D341Med (cell line): ENCODE results near the gene CLN5.

Source experiments
- DNase-seq: peaks from one replicate; pipeline ENCODE4 v3.0.0; 2012; ENCODE audit warnings: low spot score

CLN5 gene

DNA sequence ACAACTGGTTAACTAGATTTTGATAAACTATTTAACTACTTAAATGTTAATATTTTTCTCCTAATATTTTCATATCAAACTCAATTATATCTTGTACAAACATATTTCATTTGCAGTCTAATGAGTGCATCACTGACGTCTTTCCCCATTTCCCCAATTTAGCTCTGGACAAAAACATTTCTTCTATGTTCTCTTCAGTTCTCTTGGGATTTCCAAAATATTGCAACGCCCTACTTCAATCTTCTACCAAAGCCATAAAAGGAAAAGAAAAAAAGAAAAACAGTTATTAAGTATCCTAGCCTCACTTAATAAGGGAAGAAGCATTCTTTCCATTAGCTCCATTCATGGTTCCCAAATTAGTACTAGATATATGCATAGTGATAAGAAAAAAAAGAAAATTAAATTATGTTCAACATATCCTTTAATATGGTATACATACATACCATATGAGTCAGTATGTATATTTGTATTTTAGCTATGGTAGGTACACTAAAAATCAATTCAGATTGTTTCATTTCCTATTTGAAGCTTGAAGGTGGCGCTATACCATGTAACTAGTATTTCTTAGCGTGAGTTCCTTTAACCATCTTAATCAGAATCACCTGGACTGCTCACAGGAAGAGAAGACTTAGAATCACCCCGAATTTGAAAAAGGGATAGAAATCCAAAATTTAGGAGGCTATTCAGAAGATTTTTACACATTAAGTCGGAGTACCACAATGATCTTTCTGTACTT lies 25.2 kb downstream of the CLN5 start:
- no peak for DNase-seq

DNA sequence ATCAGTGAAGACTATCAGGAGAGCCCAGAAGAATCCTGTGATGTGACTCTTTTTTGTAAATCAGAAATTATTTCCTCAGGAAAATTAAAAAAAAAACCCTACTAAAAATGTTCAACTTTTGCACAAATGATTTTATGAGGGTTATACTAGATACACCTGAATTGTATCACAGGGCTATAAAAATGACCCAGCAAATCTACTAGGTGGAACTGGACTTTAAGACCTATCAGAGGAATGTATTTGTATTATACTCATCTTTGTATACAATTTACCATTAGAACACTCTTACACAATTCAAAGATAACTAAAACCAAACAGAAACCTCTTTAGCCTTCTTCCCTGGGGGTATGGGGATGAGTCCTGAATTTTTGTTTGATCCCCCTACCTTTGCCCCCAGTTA lies 27.9 kb downstream of the CLN5 start:
- no peak for DNase-seq

DNA sequence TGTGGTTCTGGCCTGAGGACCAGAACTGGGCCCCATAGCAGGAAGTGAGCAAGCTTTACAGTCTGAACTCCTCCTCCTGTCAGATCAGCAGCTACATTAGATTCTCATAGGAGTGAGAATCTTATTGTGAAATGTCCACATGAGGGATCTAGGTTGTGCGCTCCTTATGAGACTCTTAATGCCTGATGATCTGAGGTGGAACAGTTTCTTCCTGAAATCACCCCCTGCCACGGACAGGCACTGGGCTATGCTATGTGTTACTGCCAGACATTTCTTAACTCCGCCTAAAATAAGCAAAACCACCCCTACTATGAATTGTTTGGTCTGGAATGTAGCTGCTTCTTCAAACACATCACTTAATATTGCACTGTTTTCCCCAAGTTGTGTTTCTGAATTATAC lies 30.5 kb downstream of the CLN5 start:
- no peak for DNase-seq

DNA sequence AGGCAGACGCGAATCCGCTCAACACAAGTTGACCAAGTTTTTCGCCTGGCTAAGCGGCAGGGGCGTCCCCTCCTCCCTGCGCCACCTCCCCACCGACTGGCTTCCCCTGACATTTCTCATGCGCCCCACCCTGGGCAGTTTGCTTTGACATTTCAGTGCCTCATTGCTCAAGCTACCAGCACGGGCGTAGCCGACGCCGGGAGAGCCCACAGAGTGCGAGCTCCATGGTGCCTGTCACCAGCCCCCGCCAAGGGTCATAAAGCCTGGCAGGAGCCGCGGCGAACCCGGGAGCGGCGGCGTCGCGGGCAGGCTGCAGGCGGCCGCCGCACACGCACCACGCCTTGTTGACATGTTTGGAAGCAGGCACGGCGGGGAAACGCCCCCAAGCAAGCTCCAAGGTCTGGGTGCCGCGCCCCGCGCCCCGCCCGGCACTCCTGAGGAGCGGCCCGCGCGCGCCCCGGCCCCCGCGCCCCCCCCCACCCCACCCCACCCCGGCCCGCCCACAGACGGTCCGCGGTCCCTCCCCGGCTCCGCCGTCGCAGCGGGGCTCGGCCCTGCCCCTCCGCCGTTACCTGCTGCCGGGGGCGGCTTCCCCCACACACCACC lies 34.5 kb downstream of the CLN5 start:
- peak; percentile 87 for DNase-seq

DNA sequence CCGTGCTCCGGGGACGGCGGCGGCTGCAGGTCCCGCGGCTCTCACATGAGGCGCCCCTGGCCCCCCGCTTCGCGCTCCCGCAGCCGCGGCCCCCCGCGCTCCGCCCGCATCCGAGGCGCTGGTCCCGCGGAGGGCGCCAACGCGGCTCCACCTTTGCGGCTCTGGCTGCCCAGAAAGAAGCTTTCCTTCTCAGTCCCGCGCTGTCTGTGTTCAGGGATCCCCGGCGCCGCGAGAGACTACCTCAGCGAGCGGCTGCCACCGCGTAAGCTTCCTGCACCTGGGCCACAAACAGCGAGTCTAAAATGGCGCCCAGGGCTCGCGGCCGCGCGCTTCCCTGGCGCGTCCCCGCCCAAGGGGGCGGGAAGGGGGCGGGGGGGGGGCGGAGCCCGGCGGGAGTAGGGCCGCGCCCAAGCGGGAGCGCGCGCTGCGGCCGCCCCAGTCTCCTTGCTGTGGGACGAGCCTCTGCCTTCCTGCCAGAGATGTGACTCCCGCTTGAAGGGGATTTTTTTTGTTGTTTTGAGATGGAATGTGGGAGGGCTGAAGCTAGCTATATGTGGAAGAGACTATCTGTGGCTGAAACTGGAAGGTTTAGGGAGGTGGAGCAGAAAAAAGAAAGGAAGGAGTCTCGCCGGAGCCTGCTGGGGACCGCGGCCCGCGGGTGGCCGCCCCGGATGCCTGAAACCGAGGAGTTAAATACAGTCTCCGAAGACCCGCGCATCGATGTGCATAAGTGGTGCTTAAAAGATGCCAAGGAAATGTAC lies 35.2 kb downstream of the CLN5 start, which contains the start of gene FBXL3:
FBXL3 (minus strand) TSS at position 299 of the 761 bp plus-strand sequence. CDS start 5,299 bp downstream, outside the sequence.
- DNase-seq, result peak; percentile 97

DNA sequence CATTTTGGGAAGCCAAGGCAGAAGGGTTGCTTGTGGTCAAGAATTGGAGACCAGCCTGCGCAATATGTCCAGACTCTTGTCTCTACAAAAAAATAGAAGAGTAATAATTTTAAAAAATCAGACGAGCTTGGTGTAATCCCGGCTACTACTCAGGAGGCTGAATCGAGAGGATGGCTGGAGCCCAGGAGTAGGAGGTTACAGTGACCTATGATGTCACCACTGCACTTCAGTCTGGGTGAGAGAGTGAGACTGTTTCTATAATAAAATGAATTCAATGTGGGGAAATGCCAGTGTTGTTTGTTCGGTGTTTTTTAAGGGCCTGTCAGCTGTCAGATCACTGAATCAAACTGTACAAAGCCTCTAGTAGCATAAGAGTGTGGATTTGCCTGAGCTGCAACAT lies 36.3 kb downstream of the CLN5 start:
- no peak for DNase-seq

DNA sequence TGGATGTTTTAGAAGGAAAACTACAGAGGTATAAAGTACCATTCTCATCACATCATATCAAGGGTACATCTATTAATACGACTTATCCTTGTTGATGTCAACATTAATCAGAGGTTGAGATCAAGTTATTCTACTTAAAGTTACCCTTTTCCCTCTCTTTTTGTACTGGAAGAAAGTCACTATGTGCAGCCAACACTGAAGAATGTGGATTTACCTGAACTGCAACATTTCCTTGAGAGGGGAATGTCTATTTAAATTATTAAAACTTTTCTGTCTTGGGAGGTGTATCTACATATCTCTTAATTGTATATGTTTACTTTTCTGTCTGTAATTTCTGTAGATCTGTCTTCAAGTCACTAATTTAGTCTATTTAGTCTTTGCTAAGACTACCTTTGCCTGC lies 37.6 kb downstream of the CLN5 start:
- DNase-seq, result no peak

DNA sequence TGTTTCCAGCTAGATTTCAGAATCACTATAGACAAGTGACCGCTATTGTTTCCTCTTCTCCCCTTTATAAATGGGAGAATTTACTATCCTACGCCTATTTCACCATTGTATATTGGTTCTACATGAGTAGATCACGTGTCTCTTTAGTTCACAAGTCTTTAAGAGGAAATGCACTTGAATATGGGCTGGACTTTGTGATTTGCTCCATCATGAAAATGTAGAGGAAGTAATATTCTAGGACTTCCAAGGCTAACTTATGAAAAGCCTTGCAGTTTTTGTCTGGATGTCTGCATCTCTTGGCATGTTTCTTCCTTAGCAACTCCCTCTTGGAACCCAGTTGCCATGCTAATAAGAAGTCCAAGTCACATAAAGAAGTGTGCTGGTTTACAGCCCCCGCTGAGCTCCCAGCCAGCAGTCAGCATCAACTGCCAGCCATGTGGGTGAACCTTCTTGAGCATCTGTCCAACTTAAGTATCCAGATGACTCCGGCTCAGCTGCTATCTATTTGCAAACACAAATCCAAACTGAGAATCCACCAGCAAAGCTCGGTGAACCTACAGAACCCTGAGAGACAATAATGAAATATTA lies 39.9 kb downstream of the CLN5 start:
- no peak for DNase-seq

DNA sequence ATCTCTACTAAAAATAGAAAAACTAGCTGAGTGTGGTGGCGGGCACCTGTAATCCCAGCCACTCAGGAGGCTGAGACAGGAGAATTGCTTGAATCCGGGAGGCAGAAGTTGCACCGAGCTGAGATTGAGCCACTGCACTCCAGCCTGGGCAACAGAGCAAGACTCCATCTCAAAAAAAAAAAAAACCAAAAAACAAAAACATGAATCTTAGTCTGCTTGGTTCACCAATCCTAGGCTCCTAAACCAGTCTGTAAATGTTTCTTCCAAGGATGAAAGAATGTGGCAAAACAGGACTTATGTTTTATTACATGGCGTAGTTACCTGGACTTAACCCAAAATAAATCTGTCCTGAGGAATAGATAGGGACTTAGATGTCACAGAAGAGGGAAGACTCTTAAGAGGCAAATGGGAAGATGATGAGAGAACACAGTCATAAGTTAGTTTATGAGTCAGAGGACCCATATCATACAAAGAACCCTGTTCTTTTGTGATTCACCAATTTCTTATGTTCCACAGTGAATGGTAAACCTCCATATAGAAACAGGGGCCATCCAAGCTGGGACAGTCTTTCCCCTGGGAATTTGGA lies 41.9 kb downstream of the CLN5 start:
- DNase-seq, result no peak

DNA sequence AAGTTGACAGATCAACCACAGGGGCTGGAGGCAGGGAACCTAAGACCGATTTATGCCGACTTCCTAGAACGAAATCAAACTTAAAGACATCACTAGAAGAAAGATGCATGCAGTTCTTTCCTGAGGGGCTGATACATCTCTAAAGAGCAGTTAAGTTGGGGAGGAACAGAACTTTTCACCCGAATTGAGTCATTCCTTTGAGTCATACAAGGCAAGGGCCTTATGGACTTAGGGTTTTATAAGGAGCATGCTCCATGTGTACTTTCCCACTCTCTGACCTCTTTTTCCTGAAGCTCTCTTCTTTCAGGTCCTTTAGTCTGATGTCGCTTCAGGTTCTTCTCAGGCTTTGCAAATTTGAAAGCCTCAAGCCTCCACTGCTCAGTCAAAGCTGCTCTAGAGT lies 43.0 kb downstream of the CLN5 start:
- DNase-seq, result no peak

DNA sequence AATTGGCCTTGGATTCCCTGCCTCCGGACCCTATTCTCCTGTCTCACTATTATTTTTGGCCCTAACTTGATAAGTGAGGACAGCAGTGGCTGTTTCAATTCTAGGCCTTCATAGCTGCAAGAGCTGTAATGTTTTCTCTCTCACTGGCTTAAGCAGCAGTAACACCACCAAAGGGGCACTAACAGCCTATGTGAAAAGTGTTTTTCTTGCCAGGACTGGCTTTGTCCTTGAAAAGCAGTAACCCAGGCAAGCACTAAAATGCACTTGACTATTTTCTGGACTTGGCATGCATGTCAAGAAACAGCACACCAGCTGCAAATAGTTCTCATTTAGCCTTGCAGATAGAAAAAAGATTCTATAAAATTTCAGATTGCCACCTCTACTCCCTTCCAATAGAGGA lies 44.4 kb downstream of the CLN5 start:
- DNase-seq, result no peak

DNA sequence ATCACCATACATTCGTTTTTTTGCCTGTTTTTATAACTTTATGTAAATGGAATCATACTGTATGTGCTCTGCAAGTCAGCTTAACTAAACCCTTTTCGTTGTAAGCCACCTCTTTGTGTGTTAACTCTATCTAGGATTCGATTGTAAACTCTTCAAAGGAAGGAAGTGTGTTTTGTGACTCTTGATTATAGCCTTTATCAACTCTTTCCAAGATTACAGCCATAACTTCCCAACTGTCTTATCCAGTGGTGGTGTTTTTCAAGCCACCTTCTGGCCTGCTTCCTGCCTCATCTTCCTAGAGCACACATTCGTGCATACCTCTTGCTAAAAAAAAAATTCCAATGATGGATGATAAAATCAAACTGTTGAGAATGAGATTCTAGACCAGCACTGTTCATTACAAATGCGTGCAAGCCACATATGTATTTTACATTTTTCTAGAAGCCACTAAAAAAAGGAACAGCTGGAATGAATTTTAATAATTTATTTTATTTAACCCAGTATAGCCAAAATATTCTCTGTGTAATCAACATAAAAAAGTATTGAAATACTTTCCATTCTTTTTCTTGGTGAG lies 47.1 kb downstream of the CLN5 start:
- no peak for DNase-seq

DNA sequence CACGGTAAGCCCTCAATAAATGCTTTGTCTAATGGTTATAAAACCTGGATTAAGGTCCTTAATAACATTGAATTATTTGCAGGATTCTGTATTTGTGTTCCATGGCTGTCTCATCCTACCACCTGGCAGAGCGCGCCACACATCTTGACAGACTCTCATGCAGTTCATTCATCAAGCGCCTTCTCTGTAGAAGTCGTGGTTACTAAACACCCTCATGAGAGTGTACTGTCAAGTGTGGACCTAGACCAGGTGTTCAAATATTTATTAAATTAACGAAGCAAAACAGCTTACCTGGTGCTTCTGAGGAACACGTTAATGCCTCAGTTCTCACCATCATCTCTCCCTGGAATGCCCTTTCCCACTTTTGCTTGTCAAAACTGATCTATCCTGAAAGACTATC lies 48.2 kb downstream of the CLN5 start:
- no peak for DNase-seq

DNA sequence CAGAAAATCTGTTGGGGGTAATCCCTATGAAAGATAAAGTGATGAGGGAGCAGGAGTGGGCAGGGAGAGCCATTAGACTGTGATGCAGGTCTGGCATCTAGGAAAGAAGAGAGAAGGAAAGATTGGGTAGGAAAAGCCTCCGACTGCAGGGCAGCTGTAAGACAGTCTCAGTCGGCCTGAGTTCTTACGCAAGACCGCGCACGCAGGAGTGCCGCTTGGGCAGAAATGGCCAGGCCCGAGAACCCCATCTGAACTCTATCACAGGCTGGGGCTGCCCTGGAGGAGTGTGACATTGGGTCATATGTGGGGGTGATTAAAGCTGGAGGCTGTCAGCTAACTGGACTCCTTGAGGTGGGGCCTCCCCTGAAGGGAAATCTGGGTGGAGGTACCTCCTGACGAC lies 49.0 kb downstream of the CLN5 start:
- DNase-seq, result peak; percentile 41

DNA sequence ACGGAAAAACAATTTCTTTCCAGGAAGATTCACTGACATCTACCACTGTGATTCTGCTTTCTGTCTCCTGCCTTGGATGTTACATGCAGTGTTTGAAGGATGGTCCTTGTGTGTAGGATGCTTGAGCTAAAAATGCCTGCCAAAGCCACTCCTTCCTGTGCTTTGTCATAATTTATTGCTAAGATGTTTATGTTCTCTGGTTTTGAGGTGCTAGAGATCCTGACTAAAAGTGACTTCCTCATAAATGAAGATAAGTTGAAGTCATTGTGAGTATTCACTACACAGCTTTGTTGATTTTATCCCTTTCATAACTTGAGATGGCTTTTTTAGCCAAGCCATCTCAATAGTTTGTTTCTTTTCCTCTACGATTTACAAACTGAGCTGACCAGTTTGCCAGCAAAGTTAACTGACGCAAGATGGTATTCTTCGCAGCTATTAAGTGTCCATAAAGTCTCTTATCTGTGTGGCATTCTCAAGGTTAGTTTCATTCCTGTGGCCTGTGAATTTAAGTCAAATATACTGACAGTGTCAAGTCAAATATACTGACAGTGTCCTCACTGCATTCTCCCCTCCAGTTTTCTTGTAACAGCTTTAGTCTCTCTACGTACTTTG lies 50.8 kb downstream of the CLN5 start:
- no peak for DNase-seq

DNA sequence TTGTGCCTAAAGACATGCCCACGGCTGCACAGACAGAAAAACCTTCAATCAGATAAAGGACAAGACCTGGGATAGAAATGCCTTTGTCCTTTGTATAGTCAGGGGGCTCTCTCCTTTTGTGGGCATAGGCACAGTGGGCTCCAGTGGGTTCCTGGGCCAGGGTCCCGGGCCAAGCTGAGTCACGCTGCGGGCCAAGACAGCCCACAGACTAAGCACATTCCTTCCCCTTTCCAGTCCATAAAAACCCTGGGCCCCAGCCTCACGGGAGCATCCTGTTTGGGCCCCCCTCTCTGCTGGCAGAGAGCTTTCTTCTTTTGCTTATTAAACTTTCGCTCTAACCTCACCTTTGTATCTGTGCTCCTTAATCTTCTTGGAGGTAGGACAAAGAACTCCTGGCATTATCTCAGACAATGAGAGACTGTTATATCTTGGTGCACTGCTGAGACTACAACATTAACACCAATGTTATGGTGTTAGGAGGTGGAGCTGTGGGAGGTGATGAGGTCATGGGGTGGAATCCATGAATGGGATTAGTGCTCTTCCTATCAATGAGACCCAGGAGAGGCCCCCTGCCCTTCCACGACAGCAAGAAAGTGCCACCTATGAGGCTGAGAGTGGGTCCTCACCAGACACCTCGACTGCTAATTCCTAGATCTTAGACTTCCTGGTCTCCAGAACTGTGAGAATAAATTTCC lies 55.9 kb downstream of the CLN5 start:
- no peak for DNase-seq

DNA sequence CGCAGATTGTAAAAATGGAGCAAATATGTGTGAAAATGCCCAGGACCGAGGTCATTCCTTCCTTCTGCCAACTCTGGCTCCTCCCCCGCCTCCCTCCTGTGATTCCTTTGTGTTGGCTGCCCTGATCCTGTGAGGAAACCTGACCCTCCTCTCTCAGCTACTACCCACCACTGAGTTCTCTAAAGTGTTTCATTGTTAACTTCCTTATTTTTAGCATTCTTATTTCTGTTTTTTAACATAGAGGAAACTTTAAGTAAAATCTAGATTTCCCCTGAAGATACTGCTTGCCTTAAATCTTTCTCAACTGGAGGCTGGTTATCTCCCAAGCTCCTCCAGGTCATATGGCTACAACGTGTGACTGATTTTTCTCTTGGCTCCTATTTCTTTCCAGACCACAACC lies 56.8 kb downstream of the CLN5 start:
- no peak for DNase-seq

DNA sequence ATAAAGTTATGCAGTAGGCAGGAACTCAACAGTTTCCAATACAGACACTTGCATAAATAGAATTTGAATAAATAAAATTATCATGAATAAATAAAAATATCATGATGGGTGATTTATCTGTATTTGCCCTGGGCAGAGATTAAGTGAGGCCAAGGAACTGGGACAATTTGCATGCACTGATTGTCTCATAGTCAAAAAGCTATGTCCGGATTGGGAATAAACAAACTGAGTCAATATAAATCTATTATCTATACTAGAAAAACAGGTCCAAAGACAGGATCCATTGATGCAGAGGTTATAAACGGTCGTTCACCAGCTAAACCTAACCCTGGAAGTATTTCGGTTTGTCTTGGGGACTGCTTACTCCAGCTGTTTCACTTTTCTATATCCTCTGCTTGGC lies 61.3 kb downstream of the CLN5 start:
- DNase-seq, result no peak
